HCEC 1CT (cell line): ENCODE data around the gene COMMD6.

ENCODE experiments used
- DNase-seq: peaks from one replicate; pipeline ENCODE4 v3.0.0-alpha.2; 2017

The COMMD6 gene

GRCh38 chr13:75481176-75482069 lies 56.2 kb downstream of the COMMD6 start:
- peak; percentile 34 for DNase-seq

GRCh38 chr13:75480671-75481175 lies 56.9 kb downstream of the COMMD6 start:
- peak; percentile 54 for DNase-seq

GRCh38 chr13:75479102-75479740 lies 58.4 kb downstream of the COMMD6 start:
- DNase-seq = no peak

GRCh38 chr13:75478659-75479058 lies 59.0 kb downstream of the COMMD6 start:
- no peak for DNase-seq
